COR-L47 (cell line): ENCODE measurements around the gene GLYATL1.

ENCODE experiments used
- DNase-seq: peaks from one replicate; lab custom pipeline; 2025; lab: John Stamatoyannopoulos, UW

GLYATL1 gene

DNA sequence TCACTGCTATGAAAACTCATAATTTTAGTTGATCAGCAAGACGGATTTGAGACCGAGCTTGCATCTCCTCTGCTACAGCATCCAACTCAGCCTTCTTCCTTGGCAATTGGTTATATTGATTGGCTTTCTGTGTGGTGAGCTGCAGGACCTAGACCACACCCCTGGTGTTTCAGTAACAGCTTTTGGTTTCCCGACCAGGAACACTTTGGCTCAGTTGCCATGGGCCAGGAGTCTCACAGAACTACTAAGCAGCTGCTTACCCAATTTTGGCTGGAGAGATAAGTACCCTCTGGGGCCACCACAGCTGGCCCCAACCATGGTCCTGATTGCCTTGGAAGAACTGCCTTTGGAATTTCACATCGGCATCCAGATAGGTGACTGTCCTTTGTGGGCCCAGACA lies at the start of gene GLYATL1:
GLYATL1 (plus strand) TSS at position 212 of the 400 bp plus-strand sequence. CDS start 7,600 bp downstream, outside the sequence.
- DNase-seq, result no peak

DNA sequence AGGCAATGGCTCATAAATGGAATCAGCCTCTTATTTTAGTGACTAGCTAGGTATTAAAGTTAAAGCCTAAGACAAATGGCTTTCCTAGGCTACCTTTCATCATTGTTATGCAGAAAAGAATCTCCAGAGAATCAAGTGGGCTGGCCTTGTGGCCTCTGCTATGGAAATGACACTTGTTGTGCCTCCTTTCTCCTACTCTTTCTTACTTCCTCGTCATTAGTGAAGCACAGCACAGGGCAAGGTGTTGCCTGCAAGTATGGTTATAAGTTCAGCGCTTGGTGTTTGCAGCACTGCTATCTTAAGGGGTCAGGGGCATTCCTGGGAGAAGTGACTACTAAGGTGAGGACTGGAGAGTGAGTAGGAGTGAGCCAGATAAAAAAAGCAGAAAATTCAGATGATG lies 45.4 kb upstream of the GLYATL1 start:
- no peak for DNase-seq

- no peak for DNase-seq
Measured at GRCh38 chr11:58898106-58898505, 41.2 kb upstream of the GLYATL1 start.

DNA sequence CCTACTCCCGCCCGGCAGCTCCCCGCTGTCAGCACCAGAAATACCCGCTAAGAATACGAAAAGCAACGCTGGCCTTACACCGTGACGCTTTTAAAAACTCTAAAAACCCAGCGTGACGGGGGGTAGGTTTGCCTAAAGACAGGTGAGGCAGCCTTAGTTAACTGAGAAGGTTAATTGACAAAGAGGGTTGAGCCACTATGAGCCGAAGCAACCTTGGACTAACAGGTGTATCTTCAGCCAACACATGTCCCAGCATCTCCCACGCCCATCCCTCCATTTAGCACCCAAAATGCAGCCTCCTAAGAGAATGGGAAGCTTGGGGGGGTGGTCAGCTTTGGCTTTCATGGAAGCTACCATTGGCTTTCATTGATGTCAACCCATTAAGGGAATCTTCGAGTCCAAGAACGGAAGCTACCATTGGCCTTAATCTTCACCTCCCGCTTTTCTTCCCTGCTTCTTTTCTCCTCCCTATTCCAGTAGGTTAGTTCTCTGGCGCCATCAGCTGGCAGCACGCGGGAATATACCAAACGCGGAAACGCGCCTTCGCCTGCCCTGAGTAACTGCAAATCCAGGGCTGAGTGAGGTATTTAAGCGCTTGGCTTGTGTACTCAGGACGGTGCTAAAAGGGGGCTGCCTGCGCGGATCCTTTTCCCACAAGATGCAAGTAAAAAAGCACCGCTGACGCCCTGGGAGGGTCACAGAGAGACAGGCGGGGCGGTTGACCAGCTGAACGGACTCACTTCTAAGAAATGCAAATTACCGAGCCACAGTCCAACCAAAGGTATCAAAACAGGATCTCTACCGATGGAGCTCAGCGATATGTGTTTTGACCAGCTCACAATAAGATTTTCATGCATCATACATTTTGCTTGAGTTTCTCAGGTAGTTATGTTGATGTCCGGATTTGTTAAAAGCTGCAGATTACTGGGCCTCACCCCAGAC lies 38.5 kb upstream of the GLYATL1 start:
- DNase-seq, result peak; percentile 28

DNA sequence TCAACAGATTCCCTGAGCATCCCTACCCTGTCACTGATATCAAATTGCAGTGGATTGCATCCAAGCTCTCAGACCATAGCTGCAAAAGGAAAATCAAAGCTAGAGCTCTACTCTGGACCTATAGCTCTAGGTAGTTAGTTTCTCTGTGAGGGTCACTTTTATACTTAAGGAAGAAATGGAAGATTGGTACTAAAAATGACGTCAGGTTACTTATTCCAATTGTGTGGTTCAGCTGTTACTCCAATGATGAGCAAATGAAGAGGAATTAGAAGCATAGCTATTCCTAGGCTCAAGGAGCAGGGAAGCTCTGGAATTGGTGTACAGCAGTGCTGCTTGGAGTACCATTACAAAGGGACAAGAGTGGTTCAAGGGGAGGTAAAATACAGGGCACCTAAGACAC lies 36.4 kb upstream of the GLYATL1 start:
- DNase-seq, result no peak

- peak; percentile 60 for DNase-seq
Measured at GRCh38 chr11:58905011-58905720, 34.1 kb upstream of the GLYATL1 start.

DNA sequence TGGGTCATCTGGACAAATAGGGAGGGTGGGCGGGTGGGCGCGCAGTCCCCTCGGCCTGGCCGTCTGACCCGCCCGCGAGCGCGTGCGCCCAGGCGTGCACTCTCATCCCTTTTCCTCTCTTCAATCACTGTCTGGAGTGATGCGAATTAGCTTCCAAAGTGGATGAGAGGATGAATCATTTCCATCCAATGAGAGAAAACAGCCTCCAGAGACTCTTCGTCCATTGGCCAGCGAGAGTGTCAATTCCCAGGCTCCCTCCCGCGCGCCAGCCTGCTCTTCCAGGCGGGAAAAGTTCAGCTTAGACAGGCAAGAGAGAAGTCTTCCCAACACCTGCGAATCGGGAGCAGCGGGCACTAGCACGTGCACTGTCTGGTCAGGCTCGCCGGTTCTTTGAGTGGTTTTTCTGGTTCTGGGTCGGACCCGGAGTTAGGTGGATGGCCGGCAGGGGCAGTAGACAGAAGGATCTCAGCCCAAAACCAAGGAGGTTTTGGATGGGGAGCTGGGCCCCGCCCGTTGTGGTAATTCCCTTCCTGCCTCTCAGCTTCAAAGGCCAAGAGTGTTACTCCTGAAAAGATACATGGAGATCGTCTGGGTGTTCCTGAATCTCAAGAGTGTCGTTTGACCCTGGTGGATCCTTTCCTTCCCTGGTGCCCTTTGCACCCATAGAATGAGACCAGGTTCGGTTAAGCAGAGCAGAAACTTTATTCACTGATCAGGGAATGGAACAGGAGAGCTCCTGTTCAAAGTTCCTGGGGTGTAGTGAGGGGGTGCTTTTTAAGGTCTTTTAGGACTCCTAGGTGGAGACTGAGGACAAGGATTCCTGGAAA lies 33.4 kb upstream of the GLYATL1 start:
- peak; percentile 89 for DNase-seq

- no peak for DNase-seq
Measured at GRCh38 chr11:58907780-58908179, 31.5 kb upstream of the GLYATL1 start.

DNA sequence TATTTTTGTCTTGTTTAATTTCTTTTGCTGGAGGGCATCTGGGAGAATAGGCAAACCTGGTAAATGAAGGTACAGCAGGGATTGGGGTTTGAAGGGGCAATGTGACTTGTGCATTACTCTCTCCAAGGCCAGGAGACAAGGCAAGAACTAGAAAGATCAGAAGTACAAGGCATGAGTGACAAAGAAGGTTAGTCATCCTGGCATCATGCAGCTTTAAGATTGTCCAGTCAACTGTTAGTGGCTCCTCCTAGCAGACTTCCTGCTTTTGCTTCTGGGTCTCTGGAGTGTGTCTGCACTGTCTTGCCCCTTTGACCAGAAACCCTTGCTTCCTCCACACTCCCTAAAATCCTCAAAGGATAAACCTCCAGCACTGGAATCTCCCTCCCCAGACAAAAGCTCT lies 27.2 kb upstream of the GLYATL1 start:
- DNase-seq, result no peak

DNA sequence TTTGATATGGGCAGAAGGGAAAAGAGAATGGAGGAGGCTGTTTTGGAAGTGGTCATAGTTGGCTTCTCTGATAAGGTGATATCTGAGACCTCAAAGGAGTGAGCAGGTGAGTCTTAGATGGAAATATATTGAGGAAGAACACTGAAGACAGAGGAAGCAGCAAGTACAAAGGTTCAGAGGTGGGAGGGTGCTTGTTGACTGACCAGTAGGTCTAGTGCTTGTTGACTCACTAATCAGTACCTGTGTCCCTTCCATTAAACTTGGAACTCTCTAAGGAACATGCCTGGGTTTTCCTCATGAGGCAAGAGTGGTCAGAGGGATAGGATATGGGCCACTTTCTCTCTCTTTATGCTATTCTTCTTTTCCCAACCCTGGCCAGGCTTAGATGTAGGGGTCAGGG lies 25.6 kb upstream of the GLYATL1 start:
- DNase-seq, result no peak

GRCh38 chr11:58914821-58915543 lies 24.3 kb upstream of the GLYATL1 start:
- no peak for DNase-seq

- DNase-seq, result no peak
Measured at GRCh38 chr11:58916637-58917036, 22.7 kb upstream of the GLYATL1 start.

DNA sequence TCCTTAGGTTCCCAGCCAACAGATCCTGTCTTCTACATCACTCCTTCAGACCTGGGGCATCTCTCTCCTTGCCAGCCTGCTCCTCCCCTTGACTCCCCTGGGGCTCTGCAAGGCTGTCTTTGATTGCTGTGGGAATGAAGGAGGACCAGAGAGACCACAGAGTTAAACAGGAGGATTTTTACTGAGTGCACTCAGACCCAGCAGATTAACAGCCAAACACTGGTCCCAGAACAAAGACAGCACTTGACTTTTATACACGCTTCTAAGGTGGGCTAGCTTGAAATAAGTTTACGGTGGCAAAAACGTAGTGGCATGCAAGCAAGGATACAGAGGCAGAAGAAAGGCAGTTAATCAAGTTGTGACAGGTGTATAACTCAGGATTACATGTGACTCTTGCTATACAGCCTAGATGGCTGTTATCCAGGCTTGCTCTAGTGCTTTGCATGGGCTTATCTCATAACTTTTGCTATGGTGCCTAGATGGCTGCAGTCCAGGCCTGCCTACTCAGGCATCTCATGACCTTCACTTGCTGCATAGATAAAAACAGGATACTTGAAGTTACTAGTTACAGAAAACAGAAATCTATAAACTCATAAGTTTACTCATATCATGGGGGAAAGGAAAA lies 22.0 kb upstream of the GLYATL1 start:
- no peak for DNase-seq

- DNase-seq, result no peak
Measured at GRCh38 chr11:58919561-58919960, 19.7 kb upstream of the GLYATL1 start.

DNA sequence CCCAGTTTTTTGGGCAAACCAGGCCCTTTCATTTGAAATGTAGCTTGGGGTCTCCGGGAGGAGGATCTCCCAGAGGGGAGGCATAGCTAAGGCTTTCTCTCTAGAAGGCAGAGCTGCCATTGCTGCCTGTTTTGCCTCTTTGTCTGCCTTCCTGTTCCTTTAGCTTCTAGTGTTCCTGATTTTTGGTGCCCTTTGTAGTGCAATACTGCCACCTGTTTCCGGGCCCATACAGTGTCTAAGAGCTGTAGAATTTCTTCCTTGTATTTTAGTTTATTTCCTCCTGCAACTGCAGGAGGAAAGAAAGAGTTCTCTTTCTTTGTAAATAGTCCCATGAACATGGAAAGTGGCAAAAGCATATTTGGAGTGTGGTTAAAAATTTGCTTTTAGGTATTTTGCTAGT lies 19.3 kb upstream of the GLYATL1 start:
- DNase-seq, result no peak

DNA sequence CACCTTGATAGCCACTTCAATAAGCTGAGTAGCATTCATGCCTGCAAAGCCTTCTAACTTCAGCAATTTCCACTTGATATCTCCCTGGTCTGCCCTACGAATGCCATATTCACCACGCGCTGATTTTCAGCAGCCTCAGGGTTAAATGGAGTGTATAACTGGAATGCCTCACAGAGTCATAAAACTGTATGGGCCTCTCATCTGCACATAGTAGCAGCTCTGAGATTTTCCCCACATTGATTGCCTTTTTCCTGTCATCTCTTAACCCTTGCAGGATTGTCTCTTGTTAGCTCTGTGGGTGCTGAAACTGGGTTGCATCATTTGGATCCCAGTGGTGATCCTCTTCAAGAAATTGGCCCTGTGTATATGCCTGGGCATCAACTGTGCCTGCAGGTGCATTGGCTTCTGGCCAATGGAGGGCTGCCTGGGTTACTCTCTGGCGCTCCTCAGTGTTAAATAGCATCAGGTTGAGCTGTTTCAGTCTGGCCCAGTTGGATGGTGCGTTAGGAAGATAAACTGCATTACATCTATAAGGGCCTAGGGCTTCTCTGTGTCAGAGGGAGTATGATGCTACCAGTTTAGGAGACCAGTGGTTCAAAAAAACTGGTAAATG lies 17.4 kb upstream of the GLYATL1 start:
- peak; percentile 50 for DNase-seq

DNA sequence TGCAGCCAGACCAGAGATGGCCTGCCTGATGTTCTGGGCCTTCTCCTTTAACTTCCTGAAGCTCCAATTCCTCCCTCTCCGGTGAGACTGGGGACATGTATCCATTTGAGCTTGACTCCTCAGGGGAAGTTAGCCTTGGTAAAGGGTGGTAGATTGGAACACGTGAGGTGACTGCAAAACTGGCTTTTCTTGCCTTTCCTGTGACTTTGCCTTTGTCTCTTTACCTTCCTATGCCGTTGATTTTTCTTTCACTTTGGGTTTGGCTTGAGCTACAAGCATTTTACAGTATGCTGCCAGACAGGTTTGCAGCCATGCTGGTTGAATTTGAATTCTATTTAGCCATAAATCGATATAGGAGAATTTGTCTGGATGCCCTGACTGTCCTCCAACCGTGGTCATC lies 16.8 kb upstream of the GLYATL1 start:
- DNase-seq, result no peak

DNA sequence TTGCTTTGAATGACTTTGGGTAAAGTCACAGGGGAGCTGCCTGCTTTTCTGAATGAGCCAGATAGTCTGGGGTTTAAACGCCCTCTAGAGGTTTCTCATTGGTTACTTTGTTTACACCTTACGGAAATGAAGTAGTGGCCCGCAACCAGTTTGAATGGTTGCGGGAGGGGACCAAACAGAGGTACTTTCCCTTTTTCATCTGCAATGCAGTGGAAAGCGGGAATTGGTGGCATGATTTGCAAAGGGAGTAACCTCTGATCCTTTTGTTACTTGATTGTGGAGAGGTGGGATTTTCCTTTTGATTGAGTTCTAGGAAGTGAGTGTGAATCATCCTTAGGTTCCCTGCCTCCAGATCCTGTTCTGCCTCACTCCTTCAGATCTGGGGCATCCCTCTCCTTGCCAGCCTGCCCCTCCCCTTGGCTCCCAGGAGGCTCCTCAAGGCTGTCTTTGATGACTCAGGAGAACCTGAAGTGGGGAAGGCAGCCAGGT lies 15.9 kb upstream of the GLYATL1 start:
- peak; percentile 23 for DNase-seq

DNA sequence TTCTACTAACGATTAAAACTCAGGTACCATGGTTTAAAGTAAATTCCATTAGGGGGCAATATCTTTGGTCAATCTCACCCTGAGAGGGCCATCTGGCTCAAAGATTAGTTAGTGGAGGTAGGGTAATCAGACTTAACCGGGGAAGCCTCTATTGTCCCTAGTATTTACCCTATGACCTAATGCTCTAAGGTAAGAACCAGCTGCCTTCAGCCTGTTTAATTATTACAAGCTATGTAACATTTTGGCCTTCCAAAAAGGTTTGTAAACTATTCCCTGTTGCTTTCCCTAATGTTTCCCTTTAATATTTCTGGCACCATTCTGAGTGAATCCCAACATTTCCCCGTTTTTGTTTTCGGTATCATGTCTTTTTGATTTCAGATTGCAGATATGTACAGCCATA lies 15.1 kb upstream of the GLYATL1 start:
- no peak for DNase-seq

DNA sequence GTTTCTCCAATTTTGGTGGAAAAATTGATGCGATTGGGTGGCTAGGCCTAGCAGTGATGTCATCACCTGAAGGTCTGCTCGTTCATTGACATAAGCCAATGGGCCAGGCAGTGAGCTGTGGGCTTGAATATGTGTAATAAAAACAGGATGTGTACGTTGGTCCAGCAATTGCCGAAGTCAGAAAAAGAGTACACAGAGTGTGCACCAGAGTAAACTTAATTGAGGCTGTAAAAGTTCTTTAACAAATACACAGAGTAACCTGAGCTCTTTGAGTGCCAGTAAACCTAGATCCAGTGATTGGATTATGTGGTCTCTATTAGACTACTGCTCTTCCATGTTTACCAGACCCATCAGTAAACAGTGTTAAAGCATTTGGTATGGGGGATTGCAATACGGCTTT lies 13.0 kb upstream of the GLYATL1 start:
- DNase-seq, result no peak

- DNase-seq, result no peak
Measured at GRCh38 chr11:58926695-58927094, 12.6 kb upstream of the GLYATL1 start.
